Measurements from ENCODE around the gene SLC6A4.

DNA sequence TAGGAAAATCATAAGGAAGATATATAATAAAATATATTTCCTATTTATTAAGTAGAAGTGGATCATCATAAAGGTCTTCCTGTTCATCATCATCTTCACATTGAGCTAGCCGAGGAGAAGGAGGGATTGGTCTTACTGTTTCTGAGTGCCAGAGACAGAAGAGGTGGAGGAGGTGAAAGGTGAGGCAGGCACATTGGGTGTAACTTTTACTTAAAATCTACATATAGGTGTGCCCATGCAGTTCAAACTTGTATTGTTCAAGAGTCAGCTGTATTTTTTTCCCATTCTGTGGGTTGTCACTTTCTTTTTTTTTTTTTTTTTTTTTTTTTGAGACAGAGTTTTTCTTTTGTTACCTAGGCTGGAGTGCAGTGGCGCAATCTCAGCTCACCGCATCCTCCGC, 84.0 kb downstream of the SLC6A4 start:
- TF ChIP-seq, protein P1, sequence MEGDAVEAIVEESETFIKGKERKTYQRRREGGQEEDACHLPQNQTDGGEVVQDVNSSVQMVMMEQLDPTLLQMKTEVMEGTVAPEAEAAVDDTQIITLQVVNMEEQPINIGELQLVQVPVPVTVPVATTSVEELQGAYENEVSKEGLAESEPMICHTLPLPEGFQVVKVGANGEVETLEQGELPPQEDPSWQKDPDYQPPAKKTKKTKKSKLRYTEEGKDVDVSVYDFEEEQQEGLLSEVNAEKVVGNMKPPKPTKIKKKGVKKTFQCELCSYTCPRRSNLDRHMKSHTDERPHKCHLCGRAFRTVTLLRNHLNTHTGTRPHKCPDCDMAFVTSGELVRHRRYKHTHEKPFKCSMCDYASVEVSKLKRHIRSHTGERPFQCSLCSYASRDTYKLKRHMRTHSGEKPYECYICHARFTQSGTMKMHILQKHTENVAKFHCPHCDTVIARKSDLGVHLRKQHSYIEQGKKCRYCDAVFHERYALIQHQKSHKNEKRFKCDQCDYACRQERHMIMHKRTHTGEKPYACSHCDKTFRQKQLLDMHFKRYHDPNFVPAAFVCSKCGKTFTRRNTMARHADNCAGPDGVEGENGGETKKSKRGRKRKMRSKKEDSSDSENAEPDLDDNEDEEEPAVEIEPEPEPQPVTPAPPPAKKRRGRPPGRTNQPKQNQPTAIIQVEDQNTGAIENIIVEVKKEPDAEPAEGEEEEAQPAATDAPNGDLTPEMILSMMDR (conservative IDR thresholded peaks at IDR 0.05), result no peak
- no peak for TF ChIP-seq ZFX (IDR thresholded peaks at IDR 0.05)

Measured in C4-2B (cell line).